Brain pericyte (primary cell): Measurements from ENCODE around the gene FBXO4.
"Not testable (repeated sequence)": the region's sequence is repeated elsewhere in the genome, so short reads cannot be mapped to it uniquely, and the experiment has no call there.

Experiments
- DNase-seq: peaks from one replicate; pipeline ENCODE4 v3.0.0-alpha.2; 2012; ENCODE audit warnings: low read depth, low spot score

The FBXO4 gene

DNA sequence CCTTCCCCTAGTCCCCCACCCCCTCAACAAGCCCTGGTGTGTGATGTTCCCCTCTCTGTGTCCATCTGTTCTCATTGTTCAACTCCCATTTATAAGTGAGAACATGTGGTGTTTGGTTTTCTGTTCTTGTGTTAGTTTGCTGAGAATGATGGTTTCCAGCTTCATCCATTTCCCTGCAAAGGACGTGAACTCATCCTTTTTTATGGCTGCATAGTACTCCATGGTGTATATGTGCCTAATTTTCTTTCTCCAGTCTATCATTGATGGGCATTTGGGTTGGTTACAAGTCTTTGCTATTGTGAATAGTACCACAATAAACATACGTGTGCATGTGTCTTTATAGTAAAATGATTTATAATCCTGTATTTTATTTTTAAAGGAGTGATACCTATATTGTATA lies 57.8 kb downstream of the FBXO4 start:
- not testable (repeated sequence) for DNase-seq

DNA sequence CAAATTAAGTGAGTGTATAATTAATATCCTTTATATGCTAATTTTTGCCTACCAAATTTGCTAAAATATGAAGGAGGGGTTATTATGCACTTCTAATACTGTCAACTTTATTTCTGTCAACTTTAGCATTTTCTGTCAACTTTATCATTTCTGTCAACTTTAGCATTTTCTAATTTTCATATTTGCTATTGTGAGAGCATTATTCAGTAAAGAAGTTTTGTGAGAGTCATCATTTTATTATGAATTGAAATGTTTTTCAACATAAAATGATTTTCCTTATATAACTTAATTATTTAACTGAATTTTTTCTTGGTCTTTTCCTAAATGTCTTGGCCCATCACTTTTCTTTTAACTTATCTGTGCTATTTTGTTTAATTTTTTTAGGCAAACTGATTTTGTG lies 58.2 kb downstream of the FBXO4 start:
- no peak for DNase-seq

DNA sequence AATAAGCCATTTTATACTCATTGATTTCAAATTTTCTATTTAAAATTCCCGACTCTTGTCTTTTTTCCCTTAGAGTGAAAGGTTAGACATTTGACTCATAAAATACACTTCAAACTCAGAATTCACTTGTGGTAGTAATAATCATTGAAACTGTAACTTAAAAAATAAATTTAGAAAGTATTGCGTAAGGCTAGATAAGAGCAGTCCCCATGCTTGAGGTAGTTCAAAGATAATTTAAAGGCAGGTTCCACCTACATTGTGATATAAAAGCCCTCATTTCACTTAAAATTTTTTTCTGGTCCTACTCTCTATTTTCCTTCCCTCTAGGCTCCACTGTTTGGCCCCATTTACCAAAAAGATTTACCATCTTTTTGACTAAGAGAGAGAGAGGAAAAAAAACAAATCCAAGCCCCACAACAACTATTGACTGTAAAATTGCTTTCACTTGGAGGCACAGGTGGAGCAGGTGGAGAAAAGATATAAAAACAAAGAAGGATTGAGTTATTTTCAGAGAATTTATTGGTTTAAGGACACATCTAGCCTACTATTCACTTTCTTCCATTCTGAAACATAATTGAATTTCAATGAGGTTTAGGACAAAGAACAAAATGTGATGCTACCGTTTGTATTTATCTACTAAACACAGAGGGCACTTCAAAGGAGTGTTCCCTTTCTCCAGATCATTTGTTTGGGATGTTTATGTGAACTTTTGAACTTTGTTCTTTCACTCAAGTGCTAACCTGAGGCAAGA lies 61.0 kb downstream of the FBXO4 start:
- no peak for DNase-seq
